DND-41 (cell line): ENCODE results near the gene RFLNA.

Experiments
- EZH2 ChIP-seq: IDR thresholded peaks from 3 replicates; pipeline ENCODE4 v1.6.1; 2012; ENCODE audit warnings: borderline replicate concordance, low read depth, mild to moderate bottlenecking, moderate library complexity, low read length, inconsistent platforms; ENCODE audit not compliant: severe bottlenecking
- TF ChIP-seq, protein P1 (sequence below): IDR thresholded peaks from 2 replicates; pipeline ENCODE4 v1.5.1; 2012; ENCODE audit warnings: borderline replicate concordance, low read length, moderate library complexity, mild to moderate bottlenecking; ENCODE audit not compliant: poor library complexity, severe bottlenecking; ENCODE audit errors: extremely low read depth

DNA sequence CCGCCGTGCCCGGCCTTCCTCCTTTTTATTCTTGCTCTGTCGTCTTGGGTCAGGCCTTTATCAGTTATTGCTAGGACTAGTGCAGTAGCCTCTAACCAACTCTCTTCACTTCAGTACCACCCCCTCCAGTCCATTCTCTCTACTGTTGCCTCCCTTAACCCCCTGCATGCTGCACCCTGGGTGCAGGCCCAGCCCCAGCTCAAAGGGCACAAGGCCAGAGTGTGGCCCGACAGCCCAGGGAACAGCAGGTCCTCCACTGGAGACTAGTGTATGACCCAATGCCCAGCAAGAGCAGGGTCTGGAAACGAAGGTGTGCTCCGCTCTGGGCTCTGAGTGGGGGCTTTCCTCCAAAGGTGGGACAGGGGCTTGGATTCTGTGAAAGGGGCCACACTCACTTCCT, 30.0 kb upstream of the RFLNA start:
- TF ChIP-seq, protein P1, sequence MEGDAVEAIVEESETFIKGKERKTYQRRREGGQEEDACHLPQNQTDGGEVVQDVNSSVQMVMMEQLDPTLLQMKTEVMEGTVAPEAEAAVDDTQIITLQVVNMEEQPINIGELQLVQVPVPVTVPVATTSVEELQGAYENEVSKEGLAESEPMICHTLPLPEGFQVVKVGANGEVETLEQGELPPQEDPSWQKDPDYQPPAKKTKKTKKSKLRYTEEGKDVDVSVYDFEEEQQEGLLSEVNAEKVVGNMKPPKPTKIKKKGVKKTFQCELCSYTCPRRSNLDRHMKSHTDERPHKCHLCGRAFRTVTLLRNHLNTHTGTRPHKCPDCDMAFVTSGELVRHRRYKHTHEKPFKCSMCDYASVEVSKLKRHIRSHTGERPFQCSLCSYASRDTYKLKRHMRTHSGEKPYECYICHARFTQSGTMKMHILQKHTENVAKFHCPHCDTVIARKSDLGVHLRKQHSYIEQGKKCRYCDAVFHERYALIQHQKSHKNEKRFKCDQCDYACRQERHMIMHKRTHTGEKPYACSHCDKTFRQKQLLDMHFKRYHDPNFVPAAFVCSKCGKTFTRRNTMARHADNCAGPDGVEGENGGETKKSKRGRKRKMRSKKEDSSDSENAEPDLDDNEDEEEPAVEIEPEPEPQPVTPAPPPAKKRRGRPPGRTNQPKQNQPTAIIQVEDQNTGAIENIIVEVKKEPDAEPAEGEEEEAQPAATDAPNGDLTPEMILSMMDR, result no peak
- TF ChIP-seq EZH2, result no peak
